Activated CD4-positive, CD25-positive, alpha-beta regulatory T cell treated with anti-CD3 and anti-CD28 coated beads, Interleukin-2, amount 50 U/mL, for 72 hours (primary cell): Measurements from ENCODE around the gene LDHD.

ENCODE experiments used
- DNase-seq: peaks from one replicate; pipeline ENCODE4 v3.0.0; 2021

LDHD gene

GRCh38 chr16:75114179-75114945, 2.2 kb downstream of the LDHD start:
- DNase-seq = no peak

GRCh38 chr16:75113541-75114121, 2.9 kb downstream of the LDHD start:
- DNase-seq = no peak

- no peak for DNase-seq
These were observed 3.7 kb downstream of the LDHD start for GRCh38 chr16:75112734-75113491.

DNA sequence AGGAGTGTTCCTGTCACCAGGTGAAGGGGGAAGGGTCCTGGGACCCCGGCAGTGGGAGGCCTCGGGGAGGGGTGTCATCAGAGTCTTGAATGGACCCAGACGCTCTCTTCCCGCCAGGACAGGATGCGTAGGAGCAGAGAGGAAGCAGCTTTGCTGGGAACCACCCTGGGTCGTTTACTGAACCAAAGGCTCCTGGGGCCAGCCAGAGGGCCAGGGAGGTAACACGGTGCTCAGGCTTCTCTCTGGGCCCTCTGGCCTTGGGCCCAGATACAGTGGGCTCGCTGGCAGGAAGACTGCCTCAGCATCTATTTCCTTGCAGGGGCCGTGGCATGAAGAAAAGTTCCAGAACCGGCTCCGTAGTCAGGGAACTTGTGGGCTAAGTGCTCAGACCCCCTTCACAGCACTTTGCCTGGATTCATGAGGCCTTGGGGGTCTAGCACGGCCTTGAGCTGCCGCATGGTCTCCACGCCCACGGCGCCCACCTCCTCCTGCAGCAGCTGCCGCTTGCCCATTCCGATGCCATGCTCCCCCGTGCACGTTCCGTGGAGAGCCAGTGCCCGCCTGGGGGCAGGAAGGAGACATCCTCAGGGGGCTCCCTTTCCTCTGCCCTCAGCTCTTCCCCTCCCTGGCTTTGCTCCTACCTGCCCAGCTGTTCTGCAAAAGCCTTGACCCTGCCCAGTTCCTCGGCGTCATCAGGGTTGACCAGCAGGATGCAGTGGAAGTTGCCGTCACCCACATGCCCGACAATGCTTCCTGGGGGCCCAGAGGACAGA, 4.4 kb downstream of the LDHD start:
- no peak for DNase-seq

GRCh38 chr16:75111514-75111940, 5.1 kb downstream of the LDHD start:
- DNase-seq = no peak

DNA sequence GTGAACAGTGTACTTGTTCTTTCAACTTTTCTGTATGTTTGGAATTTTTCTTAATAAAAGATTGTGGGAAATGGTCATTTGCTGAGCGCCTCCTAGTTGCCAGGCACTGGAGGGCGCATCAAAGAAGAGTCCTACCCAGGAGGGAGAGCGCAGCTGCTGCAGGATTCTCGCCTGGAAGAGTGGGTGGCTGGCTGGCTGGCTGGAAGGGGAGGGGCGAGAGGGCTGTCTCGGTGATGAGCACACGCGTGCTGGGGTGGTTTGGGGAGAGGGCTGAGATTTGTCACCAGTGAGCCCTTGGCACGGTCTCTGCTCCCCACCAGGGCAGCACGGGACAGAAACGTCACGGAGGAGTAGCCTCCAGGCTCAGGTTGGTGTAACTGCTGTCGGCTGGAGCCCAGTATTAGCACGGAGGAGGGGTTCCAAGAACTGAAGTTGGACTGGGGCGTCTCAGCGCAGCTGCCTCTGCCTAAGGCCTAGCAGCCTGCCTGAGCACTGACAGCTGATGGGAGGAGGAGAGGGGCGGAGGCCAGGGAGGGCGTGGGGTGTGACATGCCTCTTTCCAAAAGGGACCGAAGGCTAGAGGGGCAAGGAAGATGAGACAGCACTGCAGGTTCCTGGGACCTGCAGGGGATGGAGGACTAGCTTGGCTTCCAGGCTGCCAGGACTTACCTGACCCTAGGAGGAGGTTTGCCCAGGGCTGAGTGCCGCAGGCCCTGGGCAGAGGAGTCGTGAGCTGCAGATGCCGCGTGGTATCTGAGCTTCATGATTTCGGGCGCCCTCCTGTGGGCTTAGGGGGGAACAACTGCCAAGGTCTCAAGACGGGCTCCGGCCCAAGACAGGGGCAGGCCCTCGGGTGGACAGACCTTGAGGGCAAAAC, 5.7 kb downstream of the LDHD start:
- peak; percentile 81 for DNase-seq

DNA sequence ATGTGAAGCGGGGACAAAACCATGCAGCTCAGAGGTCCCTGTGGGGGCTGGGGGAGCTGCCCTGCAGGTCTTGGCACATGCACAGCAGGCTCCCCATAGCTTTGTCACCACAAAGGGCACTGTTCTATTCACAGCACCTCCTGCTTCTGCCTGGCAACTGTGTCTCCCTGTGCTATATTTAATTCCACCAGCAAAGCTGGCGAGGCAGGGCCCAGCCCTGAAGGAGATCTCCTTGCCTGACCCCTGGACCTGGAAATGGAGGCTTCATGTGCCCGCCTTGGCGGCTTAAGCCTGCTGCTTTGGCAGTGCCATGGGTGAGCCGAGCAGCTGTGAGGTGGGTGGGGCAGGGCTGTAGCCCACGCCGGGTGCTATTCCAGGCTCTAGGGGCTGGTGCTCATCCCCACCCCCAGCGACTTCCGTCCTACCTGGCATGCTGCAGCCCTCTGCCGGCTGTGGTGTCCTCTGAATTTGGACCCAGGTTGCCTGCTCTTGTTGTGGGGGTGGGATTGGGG, 6.8 kb downstream of the LDHD start:
- no peak for DNase-seq

DNA sequence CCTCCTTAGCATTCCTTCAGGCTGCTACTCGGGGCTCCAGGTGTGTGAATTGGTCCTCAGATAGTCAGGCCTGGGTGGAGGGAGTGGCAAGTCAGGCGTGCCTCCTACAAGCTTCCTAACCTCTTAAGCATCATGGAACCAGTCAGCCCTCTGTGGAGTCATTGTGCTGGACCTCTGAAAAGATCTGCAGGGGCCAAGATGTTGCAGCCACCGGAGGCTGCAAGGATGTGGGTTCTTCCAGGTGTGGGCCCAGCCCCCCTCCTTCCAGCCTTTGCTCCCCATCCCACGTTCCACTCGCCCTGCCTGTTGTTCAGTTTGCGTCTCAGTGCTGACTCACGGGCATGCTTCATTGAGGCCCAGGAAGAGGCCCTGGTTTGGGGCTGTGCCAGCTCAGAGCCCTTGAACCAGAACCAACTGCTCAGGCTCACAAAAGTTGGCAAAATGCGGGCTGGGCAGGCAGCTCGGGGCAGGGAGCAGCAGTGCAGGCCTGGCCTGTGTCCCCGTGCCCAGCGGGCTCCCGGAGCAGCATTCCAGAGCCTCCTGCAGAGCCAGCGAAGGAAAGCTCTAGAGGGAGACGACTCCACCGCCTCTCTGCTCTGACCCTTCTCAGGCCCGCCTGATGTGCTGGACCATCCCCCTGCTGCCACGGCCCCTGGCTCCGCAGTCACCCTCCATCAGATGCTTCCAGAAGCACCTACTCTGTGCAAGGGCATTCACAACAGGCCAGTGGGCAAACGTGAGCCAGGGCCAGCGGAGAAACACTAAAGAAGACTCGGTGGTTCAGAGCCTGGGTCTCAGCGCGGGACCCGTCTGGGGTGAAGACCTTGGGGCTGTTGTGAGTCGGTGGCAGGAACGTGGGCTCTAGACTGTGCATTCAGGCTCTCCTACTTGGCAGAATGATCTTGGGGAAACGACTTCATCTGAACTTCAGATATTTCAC, 7.5 kb downstream of the LDHD start:
- DNase-seq = peak; percentile 56

DNA sequence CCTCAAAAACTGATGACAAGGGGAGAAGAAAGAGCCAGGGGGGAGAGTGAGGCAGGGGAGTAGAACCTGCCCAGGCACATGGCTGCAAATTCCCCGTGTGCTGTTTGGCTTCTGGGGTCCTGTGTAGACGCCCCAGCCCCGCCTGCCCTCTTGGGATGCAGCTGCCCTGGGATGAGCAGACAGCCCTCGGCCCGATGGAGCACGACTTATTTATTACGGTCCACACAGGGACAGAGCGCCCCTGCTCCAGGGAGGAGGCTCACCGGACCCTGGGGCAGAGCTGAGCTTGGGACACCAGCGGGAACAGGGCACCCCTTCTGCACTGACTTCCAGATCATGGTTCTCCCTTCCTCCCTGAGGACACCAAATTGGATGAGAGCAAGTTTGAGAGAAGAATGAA, 9.1 kb downstream of the LDHD start:
- no peak for DNase-seq

DNA sequence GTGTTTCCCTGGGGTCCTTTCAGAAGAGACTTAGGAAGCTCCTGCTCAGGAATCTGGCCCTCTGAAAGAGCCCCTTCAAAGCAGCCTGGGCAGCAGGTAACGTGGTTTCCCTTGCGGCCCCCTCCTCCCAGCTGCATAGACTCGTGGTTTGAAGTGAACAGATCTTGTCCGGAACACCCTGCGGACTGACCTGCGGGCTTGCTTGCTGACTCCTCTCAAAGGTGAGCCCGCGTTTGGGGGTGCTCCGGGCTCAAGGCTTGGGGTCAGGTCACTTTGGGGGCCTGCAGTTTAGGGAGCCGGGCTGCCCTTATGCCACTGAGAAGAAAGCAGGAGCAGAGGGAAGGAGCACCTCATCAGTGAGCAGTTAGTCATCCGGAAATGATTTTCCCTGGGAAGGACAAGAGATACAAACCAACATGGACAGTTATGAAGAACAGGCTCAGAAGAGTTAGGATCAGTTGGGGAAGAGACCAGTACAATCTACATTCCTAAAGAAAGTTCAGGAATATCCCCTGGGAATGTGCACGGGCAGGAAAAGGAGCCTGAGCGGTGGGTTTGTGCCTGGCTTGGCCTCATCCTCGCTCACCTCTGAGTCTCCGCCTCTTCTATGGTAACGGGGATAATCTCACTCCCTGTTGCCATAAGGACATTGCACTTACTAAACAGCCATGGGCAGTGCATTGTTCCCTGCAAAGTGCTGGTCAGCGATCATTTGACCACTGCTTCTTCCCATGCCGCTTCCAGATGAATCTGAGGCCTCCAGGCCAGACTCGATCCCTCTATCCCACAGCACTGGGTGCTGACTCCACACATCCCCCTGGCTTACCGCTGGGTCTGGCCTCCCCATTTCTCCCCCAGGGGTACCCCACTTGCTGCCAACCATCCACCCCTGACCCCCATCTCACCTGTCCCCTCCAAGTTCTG, 10.0 kb downstream of the LDHD start:
- no peak for DNase-seq

DNA sequence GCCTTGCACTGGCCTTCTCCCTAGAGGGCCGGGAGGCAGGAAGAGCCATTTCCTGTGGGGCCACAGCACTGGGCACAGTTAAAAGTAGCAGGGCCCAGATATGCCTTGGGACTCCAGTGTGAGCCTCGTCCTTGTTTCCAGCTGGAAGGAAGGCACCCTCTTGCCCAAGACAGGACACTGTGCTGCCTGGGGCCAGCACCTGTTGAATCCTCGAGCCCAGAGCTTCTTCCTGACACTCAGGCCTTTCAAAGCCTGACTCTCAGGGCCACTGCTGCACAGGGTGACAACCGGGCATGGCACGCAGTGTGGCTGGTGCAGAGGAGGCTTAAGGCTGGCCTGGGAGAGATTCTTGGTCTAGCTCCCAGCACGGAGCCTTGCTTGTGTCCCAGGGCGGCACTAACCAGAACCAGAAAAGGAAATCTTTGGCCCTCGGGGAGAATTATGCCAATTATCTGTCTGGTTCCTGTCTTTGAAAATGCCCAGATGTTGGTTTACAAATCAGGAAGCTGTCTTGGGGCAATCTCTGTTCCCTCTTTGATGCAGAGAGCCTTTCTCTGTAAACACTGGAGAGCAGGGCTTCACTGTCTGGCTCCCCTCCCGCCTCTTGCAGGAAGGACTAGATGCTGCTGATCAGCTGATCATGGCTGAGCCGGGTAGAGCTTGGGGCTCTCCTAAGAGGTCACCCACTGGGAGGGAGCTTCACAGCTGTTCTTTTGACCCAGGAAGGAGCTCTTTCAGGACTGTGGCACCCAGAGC, 11.1 kb downstream of the LDHD start:
- DNase-seq = no peak

- DNase-seq = no peak
These were observed 11.7 kb downstream of the LDHD start for GRCh38 chr16:75104836-75105235.

GRCh38 chr16:75103994-75104393, 12.6 kb downstream of the LDHD start:
- DNase-seq = no peak

GRCh38 chr16:75102595-75102994, 14.0 kb downstream of the LDHD start:
- no peak for DNase-seq

GRCh38 chr16:75101635-75102034, 14.9 kb downstream of the LDHD start:
- no peak for DNase-seq

DNA sequence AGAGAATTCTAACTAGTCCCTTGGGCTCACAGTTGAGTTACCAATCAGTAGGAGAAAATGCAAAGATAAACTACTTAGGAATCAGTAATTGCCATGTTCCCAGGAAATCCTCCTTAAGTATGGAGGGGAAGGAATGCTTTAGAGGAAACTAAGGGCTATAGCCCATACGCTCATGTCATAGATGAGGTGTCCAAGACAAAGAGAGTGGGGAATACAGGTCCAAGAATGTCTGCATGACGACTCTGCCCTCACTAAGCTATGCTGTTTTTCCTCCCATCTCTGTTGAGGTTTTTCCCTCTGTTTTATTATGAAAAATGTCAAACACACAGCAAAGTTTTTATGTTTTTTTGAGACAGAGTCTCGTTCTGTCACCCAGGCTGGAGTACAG, 16.0 kb downstream of the LDHD start:
- no peak for DNase-seq

GRCh38 chr16:75099738-75100602, 16.6 kb downstream of the LDHD start:
- DNase-seq = no peak
